Esophagus muscularis mucosa (tissue), 4 donors: ENCODE measurements around the gene FRAS1. TPM values are rescaled to one million over a fixed set of nuclear protein-coding genes. Genes with fewer than 3 reads are reported as not detected.

Experiments used
- DNase-seq: peaks from one replicate; pipeline ENCODE4 v3.0.0-alpha.2; 2017; ENCODE audit errors: extremely low spot score
- H3K27ac ChIP-seq, 4 donors: fragments of 200-600 bp; sonication (generic); replicated peaks in 1 of 4; 1 replicate in 3 of 4; 2 replicates in 1 of 4; pipeline ENCODE4 v1.5.1; 2016 to 2019; ENCODE audit warnings: mild to moderate bottlenecking in 1 of 4
- H3K27me3 ChIP-seq, 4 donors: fragments of 200-600 bp; sonication (generic); one replicate each; pipeline versions ENCODE4 v1.5.1 to v1.6.0; 2016 to 2019
- H3K36me3 ChIP-seq, 4 donors: fragments of 200-600 bp; sonication (generic); one replicate each; pipeline ENCODE4 v1.5.1; 2016 to 2019
- H3K4me1 ChIP-seq, 4 donors: fragments of 200-600 bp; sonication (generic); one replicate each; pipeline ENCODE4 v1.5.1; 2016 to 2019
- H3K4me3 ChIP-seq, 4 donors: fragments of 200-600 bp; sonication (generic); 1 replicate in 2 of 4; 2 replicates in 2 of 4; pipeline ENCODE4 v1.5.1; 2016 to 2019; ENCODE audit warnings: mild to moderate bottlenecking in 4 of 4, moderate library complexity in 1 of 4
- H3K9me3 ChIP-seq, 4 donors: fragments of 200-600 bp; sonication (generic); 1 replicate in 3 of 4; 2 replicates in 1 of 4; pipeline ENCODE4 v1.5.1; 2016 to 2019
- CTCF ChIP-seq, 3 experiments: fragments of 200-600 bp in 2 of 3; fragments of 450-650 bp in 1 of 3; sonication (generic) in 2 of 3; IDR thresholded peaks; one replicate each; pipeline ENCODE4 v1.5.1; 2017 to 2019; ENCODE audit warnings: antibody characterized with exemption in 3 of 3, mild to moderate bottlenecking in 2 of 3, moderate library complexity in 1 of 3
- EP300 ChIP-seq: sonication (generic); formaldehyde crosslinking; IDR thresholded peaks from one replicate; pipeline ENCODE4 v1.6.1; 2017; ENCODE audit warnings: antibody characterized with exemption
- POLR2A ChIP-seq: fragments of 450-650 bp; IDR thresholded peaks from one replicate; pipeline ENCODE4 v1.6.1; 2017; ENCODE audit warnings: antibody characterized with exemption, moderate library complexity, mild to moderate bottlenecking, low read depth
- POLR2AphosphoS5 ChIP-seq, 2 donors: sonication (generic); formaldehyde crosslinking; IDR thresholded peaks; one replicate each; pipeline ENCODE4 v1.6.1; 2017; ENCODE audit warnings: antibody characterized with exemption in 2 of 2
- WGBS: methylation state at CpG from one replicate; pipeline ENCODE4 v1.1.5; 2018; 5-methylcytosine and 5-hydroxymethylcytosine counted together
- intact Hi-C: fragments of 100-400 bp; cut with DNase I; formaldehyde crosslinking; loops from one replicate; pipeline ENCODE4 v1.15.1; 2023
- total RNA-seq, 4 donors: library from RNA; depleted of rRNA; stranded (reverse); fragments of >200 nt; gene quantifications; one replicate each; pipeline versions ENCODE4 v1.1.0 to v1.2.1, GENCODE V29; 2016

FRAS1 gene
- total RNA-seq, 4 donors from 2014 or later = 5.3 to 8.7 (median 5.7) TPM

DNA sequence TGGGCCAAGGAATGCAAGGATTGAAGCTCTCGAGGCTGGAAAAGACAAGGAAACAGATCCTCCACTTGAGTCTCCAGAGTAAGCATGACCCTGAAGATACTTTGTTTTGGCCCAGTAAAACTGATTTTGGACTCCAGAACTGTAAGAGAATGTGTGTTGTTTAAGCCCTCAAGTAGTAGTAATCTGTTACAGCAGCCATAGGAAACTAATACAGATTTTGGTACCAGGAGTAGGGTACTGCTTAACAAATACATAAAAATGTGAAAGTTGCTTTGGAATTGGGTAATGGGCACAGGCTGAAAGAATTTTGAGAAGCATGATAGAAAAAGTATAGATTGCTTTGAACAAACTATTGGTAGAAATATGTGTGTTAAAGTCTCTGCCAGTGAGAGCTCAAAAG, 17.4 kb upstream of the FRAS1 start:
- Histone ChIP-seq H3K4me1 (no peaks in the 10 kb centered on the region), H3K4me3 (no peak overlapping the region), H3K27me3 (no peaks in the 10 kb centered on the region), H3K9me3 (peaks cover 0 to 5% (median 0%) of the 10 kb centered on the region in 4 donors), H3K27ac (no peak overlapping the region), H3K36me3 (no peaks in the 10 kb centered on the region)
- no peak for DNase-seq
- WGBS = 100% methylated on average over 1 of the region's 1 CpG
- TF ChIP-seq POLR2A (no peak), CTCF (IDR thresholded peaks at IDR 0.05) (no peak), EP300 (no peak)
- intact Hi-C loops = no loop called here

DNA sequence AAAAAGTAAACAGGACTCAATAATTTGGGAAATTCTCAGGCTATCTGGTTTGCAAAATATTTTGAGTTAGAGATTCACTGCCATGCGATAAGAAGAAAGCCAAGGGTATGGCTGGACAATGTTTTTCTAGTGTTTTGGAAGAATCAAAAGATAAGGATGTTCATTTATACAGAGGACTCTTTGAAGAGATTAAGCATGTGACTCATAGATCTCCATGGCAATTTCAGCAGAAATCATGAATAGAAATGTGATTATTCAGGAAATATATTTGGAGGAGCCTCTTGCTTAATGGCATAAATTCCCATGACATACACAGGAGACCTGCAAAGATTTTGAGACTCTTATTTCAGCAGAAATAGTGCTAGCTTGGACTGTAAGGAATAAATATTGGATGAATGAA, 16.7 kb upstream of the FRAS1 start:
- WGBS = 90% methylated on average over 1 of the region's 1 CpG
- H3K9me3 ChIP-seq = peaks cover 0 to 5% (median 0%) of the 10 kb centered on the region in 4 donors
- no peak overlapping the region for H3K27ac ChIP-seq
- no peaks in the 10 kb centered on the region for H3K36me3 ChIP-seq
- no peaks in the 10 kb centered on the region for H3K27me3 ChIP-seq
- H3K4me3 ChIP-seq = no peak overlapping the region
- intact Hi-C loops = no loop called here
- DNase-seq = no peak
- no peak for TF ChIP-seq POLR2AphosphoS5 (IDR thresholded peaks at IDR 0.05)
- no peak for TF ChIP-seq CTCF (IDR thresholded peaks at IDR 0.05)
- TF ChIP-seq POLR2A = no peak
- TF ChIP-seq EP300 = no peak
- H3K4me1 ChIP-seq = no peaks in the 10 kb centered on the region

DNA sequence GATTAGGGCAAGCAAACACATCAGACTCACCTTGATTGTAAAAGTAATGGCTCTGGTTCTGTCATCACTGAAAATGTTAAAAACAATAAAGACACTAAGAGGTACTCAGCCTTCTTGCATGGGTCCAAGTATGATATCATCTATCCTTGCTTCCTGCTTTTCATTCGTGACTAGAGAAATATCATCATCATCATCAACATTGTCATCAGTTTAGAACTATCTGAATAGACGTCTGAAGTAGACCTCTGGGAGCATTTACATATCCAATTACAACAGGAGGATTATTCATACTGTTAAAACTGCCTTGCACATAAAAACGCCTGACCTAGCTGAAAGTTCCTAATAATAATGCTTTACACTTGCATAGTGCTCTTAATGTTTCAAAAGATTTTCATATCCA, 9.8 kb upstream of the FRAS1 start:
- H3K4me1 ChIP-seq = no peaks in the 10 kb centered on the region
- no peaks in the 10 kb centered on the region for H3K36me3 ChIP-seq
- H3K27ac ChIP-seq = no peak overlapping the region
- H3K9me3 ChIP-seq = no peaks in the 10 kb centered on the region
- no peak overlapping the region for H3K4me3 ChIP-seq
- no peak for TF ChIP-seq POLR2A
- TF ChIP-seq CTCF (IDR thresholded peaks at IDR 0.05) = no peak
- no peak for TF ChIP-seq POLR2AphosphoS5 (IDR thresholded peaks at IDR 0.05)
- no peak for TF ChIP-seq EP300
- no peak for DNase-seq
- H3K27me3 ChIP-seq = no peaks in the 10 kb centered on the region
- intact Hi-C loops = no loop called here
- 67% methylated on average over 3 of the region's 3 CpGs for WGBS

DNA sequence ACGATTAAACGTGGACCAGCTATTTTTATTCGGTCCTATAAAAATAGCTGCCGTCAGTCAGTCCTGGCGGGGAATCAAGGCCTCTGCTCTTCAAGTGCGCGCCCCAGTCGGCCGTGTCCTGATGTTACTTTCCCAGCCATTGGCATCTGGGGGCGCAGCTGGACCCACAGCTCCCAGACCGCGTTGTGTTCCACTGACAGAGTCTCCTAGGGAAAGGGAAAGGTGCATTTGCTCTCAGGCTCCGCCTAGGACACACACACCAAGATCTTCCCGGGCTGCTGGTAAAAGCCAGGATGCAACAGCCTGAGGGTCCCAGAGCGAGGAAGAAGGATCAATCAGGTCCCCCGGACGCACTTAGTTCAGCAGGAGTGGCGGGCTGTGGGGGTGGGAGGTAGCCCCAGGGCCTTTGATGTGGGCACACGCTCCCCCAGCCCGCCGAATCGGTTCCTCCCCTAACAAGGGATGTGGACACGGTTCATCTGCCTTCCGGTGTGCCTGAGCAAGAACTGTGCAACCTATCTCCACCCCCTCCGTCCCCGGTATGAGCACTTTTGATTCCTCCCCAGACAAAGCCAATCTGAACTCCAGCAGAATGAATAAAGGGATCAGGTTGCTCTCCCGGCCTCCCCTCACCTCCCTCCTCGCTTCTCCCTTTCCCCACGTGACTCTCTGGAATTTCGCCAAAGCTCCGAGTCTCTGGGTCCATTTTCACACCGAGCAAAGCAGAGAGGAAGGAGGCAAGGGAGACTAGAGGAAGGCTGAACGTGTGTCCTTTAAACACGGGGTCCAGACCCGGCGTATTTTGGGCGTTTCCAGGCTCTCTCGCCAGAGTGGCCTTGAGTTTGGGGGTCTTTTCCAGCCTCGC, 626 bp upstream of the FRAS1 start:
- Histone ChIP-seq H3K36me3 (no peaks in the 10 kb centered on the region), H3K4me1 (peaks cover 9 to 37% (median 34%) of the 10 kb centered on the region in 4 donors), H3K27ac (peak overlapping the region; percentile 62 to 86 (median 75)), H3K4me3 (peak overlapping the region; percentile 63 to 66 (median 64)), H3K27me3 (peaks cover 0 to 19% (median 0%) of the 10 kb centered on the region in 4 donors), H3K9me3 (no peaks in the 10 kb centered on the region)
- TF ChIP-seq POLR2AphosphoS5 (IDR thresholded peaks at IDR 0.05) = peak; percentile 12 to 27
- no peak for TF ChIP-seq EP300
- DNase-seq = no peak
- intact Hi-C loops = loop anchor here (5.0 kb wide), 1 partner anchor 456 kb away; no protein-coding TSS in a partner anchor
- WGBS = 5% methylated on average over 28 of the region's 39 CpGs
